NCI-H69 (cell line): ENCODE data around the gene F13B.
A peak's percentile ranks its signal among the peaks of the same experiment; 100 is the strongest.
"Not testable (repeated sequence)": the region's sequence is repeated elsewhere in the genome, so short reads cannot be mapped to it uniquely, and the experiment has no call there.

Source experiments
- DNase-seq: peaks from one replicate; lab custom pipeline; 2025; lab: John Stamatoyannopoulos, UW

The F13B gene

GRCh38 chr1:197066719-197067456, at the start of gene F13B:
TSS of gene F13B (minus strand) at chr1:197067260. CDS start at chr1:197067223, 37 bp downstream.
- DNase-seq: peak; percentile 47

GRCh38 chr1:197116156-197116555, 49.1 kb upstream of the F13B start:
- DNase-seq: no peak

- DNase-seq: no peak
These were observed 39.8 kb upstream of the F13B start for GRCh38 chr1:197106869-197107268.

GRCh38 chr1:197103300-197103699, 36.2 kb upstream of the F13B start:
- DNase-seq: no peak

- no peak for DNase-seq
These were observed 34.9 kb upstream of the F13B start for GRCh38 chr1:197101978-197102377.

- no peak for DNase-seq
These were observed 33.6 kb upstream of the F13B start for GRCh38 chr1:197100677-197101076.

- no peak for DNase-seq
These were observed 32.4 kb upstream of the F13B start for GRCh38 chr1:197099444-197099843.

GRCh38 chr1:197096971-197097370, 29.9 kb upstream of the F13B start:
- not testable (repeated sequence) for DNase-seq

- DNase-seq: peak; percentile 93
These were observed 29.1 kb upstream of the F13B start for GRCh38 chr1:197096137-197096536.

- DNase-seq: no peak
These were observed 26.3 kb upstream of the F13B start for GRCh38 chr1:197093226-197093885.

- DNase-seq: no peak
These were observed 25.5 kb upstream of the F13B start for GRCh38 chr1:197092491-197093023.

GRCh38 chr1:197083474-197083873, 16.4 kb upstream of the F13B start:
- DNase-seq: no peak

GRCh38 chr1:197081117-197081753, 14.2 kb upstream of the F13B start:
- peak; percentile 16 for DNase-seq

- no peak for DNase-seq
These were observed 13.3 kb upstream of the F13B start for GRCh38 chr1:197080323-197080722.

GRCh38 chr1:197076585-197076984, 9.5 kb upstream of the F13B start:
- no peak for DNase-seq

- DNase-seq: no peak
These were observed 6.9 kb upstream of the F13B start for GRCh38 chr1:197073978-197074377.

- DNase-seq: no peak
These were observed 378 bp upstream of the F13B start for GRCh38 chr1:197067457-197067818.

- no peak for DNase-seq
These were observed 783 bp downstream of the F13B start for GRCh38 chr1:197066277-197066676.

- no peak for DNase-seq
These were observed 1.5 kb downstream of the F13B start for GRCh38 chr1:197065559-197065958.

- DNase-seq: no peak
These were observed 3.8 kb downstream of the F13B start for GRCh38 chr1:197063212-197063611.

- DNase-seq: no peak
These were observed 4.4 kb downstream of the F13B start for GRCh38 chr1:197062692-197063091.

- DNase-seq: no peak
These were observed 18.0 kb downstream of the F13B start for GRCh38 chr1:197049100-197049499.
